ENCODE results near the gene INPP5B.
A peak's percentile ranks its signal among the peaks of the same experiment; 100 is the strongest.

The INPP5B gene

GRCh38 chr1:37814252-37814651, 132.6 kb downstream of the INPP5B start:
- no peaks in the 10 kb centered on the region for H3K27me3 Mint-ChIP-seq (ENCODE audit: low read depth)
- no peak overlapping the region for H3K4me3 Mint-ChIP-seq
- H3K36me3 Mint-ChIP-seq (ENCODE audit: low read depth), result peaks cover 18% of the 10 kb centered on the region
- peaks cover 9% of the 10 kb centered on the region for H3K4me1 Mint-ChIP-seq (ENCODE audit: low read depth)
- H3K27ac Mint-ChIP-seq, result no peak overlapping the region
- DNase-seq (ENCODE audit: low spot score), result no peak
- no peaks in the 10 kb centered on the region for H3K9me3 Mint-ChIP-seq

GRCh38 chr1:37813529-37814145, 133.2 kb downstream of the INPP5B start:
- Mint-ChIP-seq H3K27ac (no peak overlapping the region), H3K36me3 (ENCODE audit: low read depth) (peaks cover 16% of the 10 kb centered on the region), H3K27me3 (ENCODE audit: low read depth) (no peaks in the 10 kb centered on the region), H3K4me1 (ENCODE audit: low read depth) (peaks cover 14% of the 10 kb centered on the region), H3K9me3 (no peaks in the 10 kb centered on the region), H3K4me3 (no peak overlapping the region)
- DNase-seq (ENCODE audit: low spot score), result no peak

- Mint-ChIP-seq H3K4me3 (no peak overlapping the region), H3K9me3 (no peaks in the 10 kb centered on the region), H3K4me1 (ENCODE audit: low read depth) (peaks cover 21% of the 10 kb centered on the region), H3K27me3 (ENCODE audit: low read depth) (no peaks in the 10 kb centered on the region), H3K36me3 (ENCODE audit: low read depth) (peaks cover 20% of the 10 kb centered on the region), H3K27ac (no peak overlapping the region)
- DNase-seq (ENCODE audit: low spot score), result peak; percentile 60
Measured at GRCh38 chr1:37811027-37811655, 135.7 kb downstream of the INPP5B start.

Data from T-helper 2 cell treated with Interferon-gamma antibody and Interleukin-4, amounts not matched to agents 5 μg/mL and 100 μg/mL, for 36 hours (primary cell).